Stimulated activated CD8-positive, alpha-beta memory T cell treated with anti-CD3 and anti-CD28 coated beads, Interleukin-7, amount 100 ng/mL, for 1 hour (primary cell): ENCODE measurements around the gene LTB.

ENCODE experiments used
- DNase-seq, 2 donors: peaks; one replicate each; pipeline ENCODE4 v3.0.0-alpha.2; 2020; ENCODE audit warnings: low read depth in 2 of 2

LTB gene

DNA sequence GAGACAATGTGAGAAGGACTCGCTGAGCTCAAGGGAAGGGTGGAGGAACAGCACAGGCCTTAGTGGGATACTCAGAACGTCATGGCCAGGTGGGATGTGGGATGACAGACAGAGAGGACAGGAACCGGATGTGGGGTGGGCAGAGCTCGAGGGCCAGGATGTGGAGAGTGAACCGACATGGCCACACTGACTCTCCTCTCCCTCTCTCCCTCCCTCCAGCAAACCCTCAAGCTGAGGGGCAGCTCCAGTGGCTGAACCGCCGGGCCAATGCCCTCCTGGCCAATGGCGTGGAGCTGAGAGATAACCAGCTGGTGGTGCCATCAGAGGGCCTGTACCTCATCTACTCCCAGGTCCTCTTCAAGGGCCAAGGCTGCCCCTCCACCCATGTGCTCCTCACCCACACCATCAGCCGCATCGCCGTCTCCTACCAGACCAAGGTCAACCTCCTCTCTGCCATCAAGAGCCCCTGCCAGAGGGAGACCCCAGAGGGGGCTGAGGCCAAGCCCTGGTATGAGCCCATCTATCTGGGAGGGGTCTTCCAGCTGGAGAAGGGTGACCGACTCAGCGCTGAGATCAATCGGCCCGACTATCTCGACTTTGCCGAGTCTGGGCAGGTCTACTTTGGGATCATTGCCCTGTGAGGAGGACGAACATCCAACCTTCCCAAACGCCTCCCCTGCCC is 5.2 kb downstream of the LTB start:
- no peak for DNase-seq

DNA sequence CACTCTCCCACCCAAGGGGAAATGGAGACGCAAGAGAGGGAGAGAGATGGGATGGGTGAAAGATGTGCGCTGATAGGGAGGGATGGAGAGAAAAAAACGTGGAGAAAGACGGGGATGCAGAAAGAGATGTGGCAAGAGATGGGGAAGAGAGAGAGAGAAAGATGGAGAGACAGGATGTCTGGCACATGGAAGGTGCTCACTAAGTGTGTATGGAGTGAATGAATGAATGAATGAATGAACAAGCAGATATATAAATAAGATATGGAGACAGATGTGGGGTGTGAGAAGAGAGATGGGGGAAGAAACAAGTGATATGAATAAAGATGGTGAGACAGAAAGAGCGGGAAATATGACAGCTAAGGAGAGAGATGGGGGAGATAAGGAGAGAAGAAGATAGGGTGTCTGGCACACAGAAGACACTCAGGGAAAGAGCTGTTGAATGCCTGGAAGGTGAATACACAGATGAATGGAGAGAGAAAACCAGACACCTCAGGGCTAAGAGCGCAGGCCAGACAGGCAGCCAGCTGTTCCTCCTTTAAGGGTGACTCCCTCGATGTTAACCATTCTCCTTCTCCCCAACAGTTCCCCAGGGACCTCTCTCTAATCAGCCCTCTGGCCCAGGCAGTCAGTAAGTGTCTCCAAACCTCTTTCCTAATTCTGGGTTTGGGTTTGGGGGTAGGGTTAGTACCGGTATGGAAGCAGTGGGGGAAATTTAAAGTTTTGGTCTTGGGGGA is 6.1 kb downstream of the LTB start:
- DNase-seq = no peak

DNA sequence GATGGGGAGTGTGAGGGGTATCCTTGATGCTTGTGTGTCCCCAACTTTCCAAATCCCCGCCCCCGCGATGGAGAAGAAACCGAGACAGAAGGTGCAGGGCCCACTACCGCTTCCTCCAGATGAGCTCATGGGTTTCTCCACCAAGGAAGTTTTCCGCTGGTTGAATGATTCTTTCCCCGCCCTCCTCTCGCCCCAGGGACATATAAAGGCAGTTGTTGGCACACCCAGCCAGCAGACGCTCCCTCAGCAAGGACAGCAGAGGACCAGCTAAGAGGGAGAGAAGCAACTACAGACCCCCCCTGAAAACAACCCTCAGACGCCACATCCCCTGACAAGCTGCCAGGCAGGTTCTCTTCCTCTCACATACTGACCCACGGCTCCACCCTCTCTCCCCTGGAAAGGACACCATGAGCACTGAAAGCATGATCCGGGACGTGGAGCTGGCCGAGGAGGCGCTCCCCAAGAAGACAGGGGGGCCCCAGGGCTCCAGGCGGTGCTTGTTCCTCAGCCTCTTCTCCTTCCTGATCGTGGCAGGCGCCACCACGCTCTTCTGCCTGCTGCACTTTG is 6.8 kb downstream of the LTB start, which contains the start of gene TNF:
Gene TNF, plus strand, starts transcription at position 231 of the 567 bp plus-strand sequence. Its CDS starts 177 bp downstream, at position 408.
- DNase-seq = peak in 1 of 2 donors; percentile 64

GRCh38 chr6:31574106-31575061 is 7.8 kb downstream of the LTB start:
- no peak for DNase-seq

GRCh38 chr6:31573239-31574105 is 8.8 kb downstream of the LTB start:
- DNase-seq = no peak

DNA sequence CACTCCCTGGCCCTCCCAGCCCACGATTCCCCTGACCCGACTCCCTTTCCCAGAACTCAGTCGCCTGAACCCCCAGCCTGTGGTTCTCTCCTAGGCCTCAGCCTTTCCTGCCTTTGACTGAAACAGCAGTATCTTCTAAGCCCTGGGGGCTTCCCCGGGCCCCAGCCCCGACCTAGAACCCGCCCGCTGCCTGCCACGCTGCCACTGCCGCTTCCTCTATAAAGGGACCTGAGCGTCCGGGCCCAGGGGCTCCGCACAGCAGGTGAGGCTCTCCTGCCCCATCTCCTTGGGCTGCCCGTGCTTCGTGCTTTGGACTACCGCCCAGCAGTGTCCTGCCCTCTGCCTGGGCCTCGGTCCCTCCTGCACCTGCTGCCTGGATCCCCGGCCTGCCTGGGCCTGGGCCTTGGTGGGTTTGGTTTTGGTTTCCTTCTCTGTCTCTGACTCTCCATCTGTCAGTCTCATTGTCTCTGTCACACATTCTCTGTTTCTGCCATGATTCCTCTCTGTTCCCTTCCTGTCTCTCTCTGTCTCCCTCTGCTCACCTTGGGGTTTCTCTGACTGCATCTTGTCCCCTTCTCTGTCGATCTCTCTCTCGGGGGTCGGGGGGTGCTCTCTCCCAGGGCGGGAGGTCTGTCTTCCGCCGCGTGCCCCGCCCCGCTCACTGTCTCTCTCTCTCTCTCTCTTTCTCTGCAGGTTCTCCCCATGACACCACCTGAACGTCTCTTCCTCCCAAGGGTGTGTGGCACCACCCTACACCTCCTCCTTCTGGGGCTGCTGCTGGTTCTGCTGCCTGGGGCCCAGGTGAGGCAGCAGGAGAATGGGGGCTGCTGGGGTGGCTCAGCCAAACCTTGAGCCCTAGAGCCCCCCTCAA is 9.9 kb downstream of the LTB start, which contains the start of gene LTA:
Gene LTA, plus strand, starts transcription at position 249 of the 871 bp plus-strand sequence. Its CDS starts 454 bp downstream, at position 703.
- no peak for DNase-seq

DNA sequence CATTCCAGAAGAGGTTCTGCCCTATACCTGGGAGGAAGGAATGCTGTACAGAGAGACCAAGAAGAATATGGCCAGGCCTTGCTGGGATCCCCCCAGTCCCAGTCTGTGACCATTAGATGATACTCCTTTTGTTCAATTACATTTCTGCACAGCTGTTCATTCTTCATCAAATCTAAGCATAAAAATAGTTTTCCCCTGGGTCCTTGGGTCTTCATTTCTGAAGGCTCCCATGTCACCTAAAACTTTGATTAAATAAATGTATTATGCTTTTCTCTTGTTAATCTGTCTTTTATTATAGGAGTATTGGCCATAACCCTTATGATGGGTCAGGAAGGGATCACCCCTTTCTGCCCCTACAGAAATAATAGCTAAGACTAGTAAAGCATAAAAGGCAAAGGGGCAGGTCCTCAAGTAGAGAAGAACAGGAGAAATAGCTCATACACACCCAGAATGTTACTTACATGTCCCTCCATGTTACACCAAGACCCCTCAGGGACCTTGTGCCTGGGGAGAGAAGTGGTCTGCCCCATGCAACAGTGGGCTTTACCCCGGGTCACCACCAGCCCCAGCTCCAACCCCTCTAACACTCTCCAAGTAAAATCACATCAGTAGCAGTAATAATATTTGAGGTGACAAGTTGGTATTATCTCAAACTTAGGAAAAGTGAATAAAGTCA is 12.2 kb downstream of the LTB start:
- no peak for DNase-seq

DNA sequence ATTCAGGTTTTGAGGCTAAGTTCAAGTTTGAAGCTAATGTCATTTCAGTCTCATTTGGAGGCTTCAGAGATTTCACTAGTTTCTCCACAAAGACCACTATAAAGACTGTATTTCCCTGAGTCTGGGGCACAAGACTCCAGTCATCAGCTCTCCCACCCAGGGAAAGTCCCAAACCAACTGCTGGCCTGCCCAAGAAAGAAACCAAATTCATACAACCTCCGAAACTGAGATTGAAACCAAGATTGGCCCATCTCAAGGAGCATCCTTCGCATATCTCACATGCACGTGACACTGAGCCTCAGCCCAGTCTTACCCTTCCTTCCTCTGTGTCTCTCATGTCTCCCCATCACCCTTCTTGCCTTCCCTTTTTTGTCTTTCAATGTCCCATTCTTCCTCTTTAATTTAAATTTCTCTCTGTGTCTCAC is 13.7 kb downstream of the LTB start:
- DNase-seq = no peak

GRCh38 chr6:31567531-31568370 is 14.5 kb downstream of the LTB start:
- DNase-seq = no peak

GRCh38 chr6:31560697-31561058 is 21.5 kb downstream of the LTB start:
- DNase-seq = no peak

DNA sequence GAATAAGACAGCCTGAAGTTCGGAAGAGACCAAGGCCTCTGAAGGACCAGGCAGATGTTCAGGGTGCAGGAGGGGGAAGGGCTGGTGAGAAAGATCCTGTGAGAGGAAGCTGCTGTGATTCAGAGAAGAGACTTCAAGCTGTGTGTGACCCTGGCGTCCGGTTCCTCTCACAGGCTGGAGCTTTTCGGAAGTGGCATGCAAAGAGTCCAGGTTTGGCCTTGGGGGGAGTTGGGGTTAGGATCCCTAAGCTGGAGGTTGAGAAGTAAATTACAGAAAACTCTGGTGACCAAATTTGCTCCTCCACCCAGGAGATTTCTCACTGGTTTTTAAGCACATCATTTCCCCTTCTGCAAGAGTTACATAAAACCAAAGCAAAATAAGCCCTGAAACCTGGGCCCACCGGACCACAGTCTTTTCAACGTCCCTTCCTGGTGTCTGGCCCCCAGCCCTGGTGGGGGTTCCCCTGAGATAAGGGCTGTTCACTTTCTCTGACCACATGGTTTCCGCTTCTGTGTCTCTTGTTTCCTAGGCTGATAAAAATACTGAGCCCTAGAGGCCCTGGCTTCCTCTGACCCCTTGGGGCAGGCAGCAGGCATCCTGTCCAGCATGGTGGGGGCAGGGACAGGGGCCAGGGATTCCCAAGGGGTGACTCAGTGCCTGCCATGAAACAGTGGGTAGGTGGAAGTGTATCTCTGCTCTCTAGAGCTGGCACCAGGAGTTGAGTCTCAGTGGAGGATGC is 22.1 kb downstream of the LTB start:
- DNase-seq = no peak

GRCh38 chr6:31559606-31559957 is 22.6 kb downstream of the LTB start:
- DNase-seq = no peak

- peak in 1 of 2 donors; percentile 38 for DNase-seq
These were observed 23.4 kb downstream of the LTB start for GRCh38 chr6:31558631-31559500.

GRCh38 chr6:31558318-31558625 is 24.0 kb downstream of the LTB start:
- DNase-seq = no peak

- no peak for DNase-seq
These were observed 24.5 kb downstream of the LTB start for GRCh38 chr6:31557443-31558317.

DNA sequence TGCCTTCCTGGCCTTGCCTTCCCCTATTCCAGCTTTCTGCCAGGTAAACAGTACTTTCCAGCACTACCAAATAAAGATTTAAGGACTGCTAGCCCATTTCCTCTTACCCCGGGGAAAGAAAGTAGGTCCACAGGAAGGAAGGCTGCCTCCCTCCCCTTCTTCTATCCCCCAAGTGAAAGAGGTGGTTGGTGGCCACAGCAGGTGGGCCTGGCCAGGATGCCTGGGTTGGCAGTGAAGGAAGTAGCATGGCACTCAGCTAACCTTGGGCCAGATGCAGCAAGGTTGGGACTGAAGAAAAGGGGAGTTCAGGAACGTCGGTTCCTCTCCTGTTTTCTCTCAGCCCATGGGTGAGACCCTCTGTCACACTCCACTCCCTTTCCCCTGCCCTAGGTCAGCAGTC is 25.9 kb downstream of the LTB start:
- DNase-seq = no peak
